KOPT-K1 (cell line): Measurements from ENCODE around the gene SNPH.

ENCODE experiments used
- H3K27ac ChIP-seq: fragments of 200-600 bp; sonication (generic); 2 replicates; pipeline ENCODE4 v1.5.1; 2016; ENCODE audit warnings: antibody characterized with exemption, mild to moderate bottlenecking, low read depth, low read length; ENCODE audit not compliant: poor library complexity, severe bottlenecking
- H3K36me3 ChIP-seq: fragments of 200-600 bp; sonication (generic); 2 replicates; pipeline ENCODE4 v1.5.1; 2017; ENCODE audit warnings: antibody characterized with exemption, mild to moderate bottlenecking, low read length, moderate library complexity; ENCODE audit not compliant: insufficient read depth
- H3K9me3 ChIP-seq: fragments of 200-600 bp; sonication (generic); 2 replicates; pipeline ENCODE4 v1.5.1; 2017; ENCODE audit warnings: antibody characterized with exemption, low read length, mild to moderate bottlenecking; ENCODE audit not compliant: insufficient read depth, poor library complexity, severe bottlenecking

Gene SNPH

GRCh38 chr20:1292620-1293019 is 26.5 kb downstream of the SNPH start:
- H3K9me3 ChIP-seq, result no peaks in the 10 kb centered on the region
- no peak overlapping the region for H3K27ac ChIP-seq
- no peaks in the 10 kb centered on the region; the same call in 1 of the 2 replicates for H3K36me3 ChIP-seq

GRCh38 chr20:1293641-1294379 is 27.7 kb downstream of the SNPH start:
- H3K27ac ChIP-seq, result no peak overlapping the region
- no peaks in the 10 kb centered on the region for H3K9me3 ChIP-seq
- H3K36me3 ChIP-seq, result no peaks in the 10 kb centered on the region; the same call in 1 of the 2 replicates

GRCh38 chr20:1294497-1294896 is 28.4 kb downstream of the SNPH start:
- Histone ChIP-seq H3K36me3 (no peaks in the 10 kb centered on the region; the same call in 1 of the 2 replicates), H3K27ac (no peak overlapping the region), H3K9me3 (no peaks in the 10 kb centered on the region)

GRCh38 chr20:1295276-1295930 is 29.3 kb downstream of the SNPH start:
- H3K27ac ChIP-seq, result no peak overlapping the region
- H3K36me3 ChIP-seq, result no peaks in the 10 kb centered on the region; the same call in 1 of the 2 replicates
- H3K9me3 ChIP-seq, result no peaks in the 10 kb centered on the region

- no peaks in the 10 kb centered on the region for H3K9me3 ChIP-seq
- H3K27ac ChIP-seq, result no peak overlapping the region
These were observed 30.1 kb downstream of the SNPH start for GRCh38 chr20:1296117-1296610.

GRCh38 chr20:1296922-1297321 is 30.8 kb downstream of the SNPH start:
- H3K36me3 ChIP-seq, result no peaks in the 10 kb centered on the region; the same call in 1 of the 2 replicates
- H3K27ac ChIP-seq, result no peak overlapping the region
- no peaks in the 10 kb centered on the region for H3K9me3 ChIP-seq

More at GRCh38 chr20:1296117-1296610, 30.1 kb downstream of the SNPH start:
- H3K36me3 ChIP-seq, result no peaks in the 10 kb centered on the region; the same call in 1 of the 2 replicates

GRCh38 chr20:1297486-1297885 is 31.4 kb downstream of the SNPH start:
- Histone ChIP-seq H3K36me3 (no peaks in the 10 kb centered on the region; the same call in 1 of the 2 replicates), H3K9me3 (no peaks in the 10 kb centered on the region), H3K27ac (no peak overlapping the region)

GRCh38 chr20:1298166-1298565 is 32.1 kb downstream of the SNPH start:
- Histone ChIP-seq H3K36me3 (no peaks in the 10 kb centered on the region; the same call in 1 of the 2 replicates), H3K9me3 (no peaks in the 10 kb centered on the region), H3K27ac (no peak overlapping the region)

GRCh38 chr20:1298888-1299511 is 32.9 kb downstream of the SNPH start:
- Histone ChIP-seq H3K27ac (peak overlapping the region; percentile 89), H3K9me3 (no peaks in the 10 kb centered on the region), H3K36me3 (no peaks in the 10 kb centered on the region; the same call in 1 of the 2 replicates)

- peak overlapping the region; percentile 89 for H3K27ac ChIP-seq
- H3K36me3 ChIP-seq, result no peaks in the 10 kb centered on the region; the same call in 1 of the 2 replicates
- no peaks in the 10 kb centered on the region for H3K9me3 ChIP-seq
These were observed 33.4 kb downstream of the SNPH start for GRCh38 chr20:1299522-1299921.

GRCh38 chr20:1300083-1300840 is 34.2 kb downstream of the SNPH start:
- Histone ChIP-seq H3K27ac (peak overlapping the region; percentile 89), H3K9me3 (no peaks in the 10 kb centered on the region), H3K36me3 (no peaks in the 10 kb centered on the region; the same call in 1 of the 2 replicates)

GRCh38 chr20:1301031-1301529 is 35.0 kb downstream of the SNPH start:
- Histone ChIP-seq H3K9me3 (no peaks in the 10 kb centered on the region), H3K27ac (peak overlapping the region; percentile 89)

GRCh38 chr20:1302685-1303541 is 36.8 kb downstream of the SNPH start:
- Histone ChIP-seq H3K27ac (no peak overlapping the region), H3K9me3 (no peaks in the 10 kb centered on the region), H3K36me3 (no peaks in the 10 kb centered on the region; the same call in 1 of the 2 replicates)

More at GRCh38 chr20:1301031-1301529, 35.0 kb downstream of the SNPH start:
- H3K36me3 ChIP-seq, result no peaks in the 10 kb centered on the region; the same call in 1 of the 2 replicates
